Measurements from ENCODE around the gene TECPR2. TPM values are rescaled to one million over a fixed set of nuclear protein-coding genes. Genes with fewer than 3 reads are reported as not detected.
A peak's percentile ranks its signal among the peaks of the same experiment; 100 is the strongest.

The TECPR2 gene
- total and polyA plus RNA-seq, 2 of the 13 experiments (the other 11 are each of a cell fraction or from before 2014, with no cell fraction given) = 3.5 to 5.7 TPM

DNA sequence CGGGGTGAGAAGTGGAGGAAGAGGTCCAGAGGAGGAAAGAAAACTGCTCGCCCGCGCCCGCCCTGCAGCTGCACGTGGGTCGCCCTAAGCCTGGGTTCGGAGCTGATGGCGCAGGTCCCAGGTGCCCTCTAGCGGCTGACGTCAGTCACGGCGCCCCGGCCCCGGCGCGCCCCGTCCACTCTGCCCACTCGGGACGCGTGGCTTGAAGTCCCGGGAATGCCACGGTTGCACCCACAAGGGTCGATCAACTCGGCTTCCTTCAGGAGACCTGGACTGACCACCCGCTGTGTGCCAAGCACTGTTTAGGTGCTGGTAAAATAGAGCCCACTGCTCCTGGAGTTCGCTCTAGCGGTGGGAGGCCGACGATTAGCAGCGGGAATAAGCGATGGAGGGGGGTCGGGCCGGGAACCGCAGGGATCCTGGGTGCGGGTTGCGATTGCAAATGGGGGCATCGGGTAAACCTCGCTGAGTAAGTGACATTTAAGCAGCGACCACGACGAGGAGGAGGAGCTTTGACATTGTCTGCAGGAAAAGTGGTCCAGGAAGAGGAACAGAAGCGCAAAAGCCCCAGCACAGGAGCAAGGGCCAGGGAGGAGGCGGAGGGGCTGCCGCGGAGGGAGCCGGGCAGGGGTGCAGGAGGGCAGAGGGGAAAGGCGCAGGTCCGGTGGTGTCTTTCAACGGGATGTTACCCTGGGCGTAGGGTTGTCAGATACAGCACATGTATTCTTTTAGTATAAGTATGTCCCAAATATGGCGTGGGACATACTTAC is 48.3 kb upstream of the TECPR2 start (continued):
- TF ChIP-seq ZNF468 (CRISPR knock-in tag; IDR thresholded peaks at IDR 0.05) = no peak
- TF ChIP-seq ZNF251 (CRISPR knock-in tag; IDR thresholded peaks at IDR 0.05) = no peak
- TF ChIP-seq PHF20 (CRISPR knock-in tag; IDR thresholded peaks at IDR 0.05) = no peak
- TF ChIP-seq, protein P1, sequence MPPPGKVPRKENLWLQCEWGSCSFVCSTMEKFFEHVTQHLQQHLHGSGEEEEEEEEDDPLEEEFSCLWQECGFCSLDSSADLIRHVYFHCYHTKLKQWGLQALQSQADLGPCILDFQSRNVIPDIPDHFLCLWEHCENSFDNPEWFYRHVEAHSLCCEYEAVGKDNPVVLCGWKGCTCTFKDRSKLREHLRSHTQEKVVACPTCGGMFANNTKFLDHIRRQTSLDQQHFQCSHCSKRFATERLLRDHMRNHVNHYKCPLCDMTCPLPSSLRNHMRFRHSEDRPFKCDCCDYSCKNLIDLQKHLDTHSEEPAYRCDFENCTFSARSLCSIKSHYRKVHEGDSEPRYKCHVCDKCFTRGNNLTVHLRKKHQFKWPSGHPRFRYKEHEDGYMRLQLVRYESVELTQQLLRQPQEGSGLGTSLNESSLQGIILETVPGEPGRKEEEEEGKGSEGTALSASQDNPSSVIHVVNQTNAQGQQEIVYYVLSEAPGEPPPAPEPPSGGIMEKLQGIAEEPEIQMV (CRISPR knock-in tag; IDR thresholded peaks at IDR 0.05; ENCODE audit: low read depth) = no peak
- no peak; the same call in 1 of the 2 replicates for TF ChIP-seq SMC3 (IDR thresholded peaks at IDR 0.05; ENCODE audit: low read length)
- peak in 1 of 2 experiments; percentile 81; a peak in 2 of 4 replicates for TF ChIP-seq KLF16 (CRISPR knock-in tag; IDR thresholded peaks at IDR 0.05)
- no peak for TF ChIP-seq CC2D1A (CRISPR knock-in tag; IDR thresholded peaks at IDR 0.05)
- no peak for TF ChIP-seq NFIB (CRISPR knock-in tag; IDR thresholded peaks at IDR 0.05; ENCODE audit: borderline replicate concordance)
- no peak for TF ChIP-seq KDM4B (CRISPR knock-in tag; IDR thresholded peaks at IDR 0.05)
- TF ChIP-seq, protein P2, sequence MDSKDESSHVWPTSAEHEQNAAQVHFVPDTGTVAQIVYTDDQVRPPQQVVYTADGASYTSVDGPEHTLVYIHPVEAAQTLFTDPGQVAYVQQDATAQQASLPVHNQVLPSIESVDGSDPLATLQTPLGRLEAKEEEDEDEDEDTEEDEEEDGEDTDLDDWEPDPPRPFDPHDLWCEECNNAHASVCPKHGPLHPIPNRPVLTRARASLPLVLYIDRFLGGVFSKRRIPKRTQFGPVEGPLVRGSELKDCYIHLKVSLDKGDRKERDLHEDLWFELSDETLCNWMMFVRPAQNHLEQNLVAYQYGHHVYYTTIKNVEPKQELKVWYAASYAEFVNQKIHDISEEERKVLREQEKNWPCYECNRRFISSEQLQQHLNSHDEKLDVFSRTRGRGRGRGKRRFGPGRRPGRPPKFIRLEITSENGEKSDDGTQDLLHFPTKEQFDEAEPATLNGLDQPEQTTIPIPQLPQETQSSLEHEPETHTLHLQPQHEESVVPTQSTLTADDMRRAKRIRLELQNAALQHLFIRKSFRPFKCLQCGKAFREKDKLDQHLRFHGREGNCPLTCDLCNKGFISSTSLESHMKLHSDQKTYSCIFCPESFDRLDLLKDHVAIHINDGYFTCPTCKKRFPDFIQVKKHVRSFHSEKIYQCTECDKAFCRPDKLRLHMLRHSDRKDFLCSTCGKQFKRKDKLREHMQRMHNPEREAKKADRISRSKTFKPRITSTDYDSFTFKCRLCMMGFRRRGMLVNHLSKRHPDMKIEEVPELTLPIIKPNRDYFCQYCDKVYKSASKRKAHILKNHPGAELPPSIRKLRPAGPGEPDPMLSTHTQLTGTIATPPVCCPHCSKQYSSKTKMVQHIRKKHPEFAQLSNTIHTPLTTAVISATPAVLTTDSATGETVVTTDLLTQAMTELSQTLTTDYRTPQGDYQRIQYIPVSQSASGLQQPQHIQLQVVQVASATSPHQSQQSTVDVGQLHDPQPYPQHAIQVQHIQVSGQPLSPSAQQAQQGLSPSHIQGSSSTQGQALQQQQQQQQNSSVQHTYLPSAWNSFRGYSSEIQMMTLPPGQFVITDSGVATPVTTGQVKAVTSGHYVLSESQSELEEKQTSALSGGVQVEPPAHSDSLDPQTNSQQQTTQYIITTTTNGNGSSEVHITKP (CRISPR knock-in tag; IDR thresholded peaks at IDR 0.05; ENCODE audit: low read depth) = no peak; the same call in 1 of the 2 replicates
- peak; percentile 67 for TF ChIP-seq PHF21A (CRISPR knock-in tag; IDR thresholded peaks at IDR 0.05)
- TF ChIP-seq KAT8 (CRISPR knock-in tag; IDR thresholded peaks at IDR 0.05) = peak; percentile 60; the same call in 1 of the 2 replicates
- TF ChIP-seq ZNF878 (CRISPR knock-in tag; IDR thresholded peaks at IDR 0.05) = 0 out of 2 replicates have a peak, but pooled peaks have one; percentile 34
- TF ChIP-seq, protein P3, sequence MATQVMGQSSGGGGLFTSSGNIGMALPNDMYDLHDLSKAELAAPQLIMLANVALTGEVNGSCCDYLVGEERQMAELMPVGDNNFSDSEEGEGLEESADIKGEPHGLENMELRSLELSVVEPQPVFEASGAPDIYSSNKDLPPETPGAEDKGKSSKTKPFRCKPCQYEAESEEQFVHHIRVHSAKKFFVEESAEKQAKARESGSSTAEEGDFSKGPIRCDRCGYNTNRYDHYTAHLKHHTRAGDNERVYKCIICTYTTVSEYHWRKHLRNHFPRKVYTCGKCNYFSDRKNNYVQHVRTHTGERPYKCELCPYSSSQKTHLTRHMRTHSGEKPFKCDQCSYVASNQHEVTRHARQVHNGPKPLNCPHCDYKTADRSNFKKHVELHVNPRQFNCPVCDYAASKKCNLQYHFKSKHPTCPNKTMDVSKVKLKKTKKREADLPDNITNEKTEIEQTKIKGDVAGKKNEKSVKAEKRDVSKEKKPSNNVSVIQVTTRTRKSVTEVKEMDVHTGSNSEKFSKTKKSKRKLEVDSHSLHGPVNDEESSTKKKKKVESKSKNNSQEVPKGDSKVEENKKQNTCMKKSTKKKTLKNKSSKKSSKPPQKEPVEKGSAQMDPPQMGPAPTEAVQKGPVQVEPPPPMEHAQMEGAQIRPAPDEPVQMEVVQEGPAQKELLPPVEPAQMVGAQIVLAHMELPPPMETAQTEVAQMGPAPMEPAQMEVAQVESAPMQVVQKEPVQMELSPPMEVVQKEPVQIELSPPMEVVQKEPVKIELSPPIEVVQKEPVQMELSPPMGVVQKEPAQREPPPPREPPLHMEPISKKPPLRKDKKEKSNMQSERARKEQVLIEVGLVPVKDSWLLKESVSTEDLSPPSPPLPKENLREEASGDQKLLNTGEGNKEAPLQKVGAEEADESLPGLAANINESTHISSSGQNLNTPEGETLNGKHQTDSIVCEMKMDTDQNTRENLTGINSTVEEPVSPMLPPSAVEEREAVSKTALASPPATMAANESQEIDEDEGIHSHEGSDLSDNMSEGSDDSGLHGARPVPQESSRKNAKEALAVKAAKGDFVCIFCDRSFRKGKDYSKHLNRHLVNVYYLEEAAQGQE (IDR thresholded peaks at IDR 0.05; ENCODE audit: borderline replicate concordance in 1 of 2, low read depth in 1 of 2, low read length in 2 of 2) = no peak
- no peak for TF ChIP-seq GATA4 (IDR thresholded peaks at IDR 0.05; ENCODE audit: borderline replicate concordance, low read depth)
- no peak for TF ChIP-seq ZNF550 (CRISPR knock-in tag; IDR thresholded peaks at IDR 0.05; ENCODE audit: borderline replicate concordance)
- TF ChIP-seq ZNF431 (CRISPR knock-in tag; IDR thresholded peaks at IDR 0.05; ENCODE audit: borderline replicate concordance, low read depth) = no peak
- TF ChIP-seq, protein P4, sequence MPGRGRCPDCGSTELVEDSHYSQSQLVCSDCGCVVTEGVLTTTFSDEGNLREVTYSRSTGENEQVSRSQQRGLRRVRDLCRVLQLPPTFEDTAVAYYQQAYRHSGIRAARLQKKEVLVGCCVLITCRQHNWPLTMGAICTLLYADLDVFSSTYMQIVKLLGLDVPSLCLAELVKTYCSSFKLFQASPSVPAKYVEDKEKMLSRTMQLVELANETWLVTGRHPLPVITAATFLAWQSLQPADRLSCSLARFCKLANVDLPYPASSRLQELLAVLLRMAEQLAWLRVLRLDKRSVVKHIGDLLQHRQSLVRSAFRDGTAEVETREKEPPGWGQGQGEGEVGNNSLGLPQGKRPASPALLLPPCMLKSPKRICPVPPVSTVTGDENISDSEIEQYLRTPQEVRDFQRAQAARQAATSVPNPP (CRISPR knock-in tag; IDR thresholded peaks at IDR 0.05) = no peak
- no peak for TF ChIP-seq ZIK1 (CRISPR knock-in tag; IDR thresholded peaks at IDR 0.05; ENCODE audit: borderline replicate concordance, low read depth)
